Measurements from ENCODE around the gene IST1. TPM values are rescaled to one million over a fixed set of nuclear protein-coding genes. Genes with fewer than 3 reads are reported as not detected.

IST1 gene
- total and polyA plus RNA-seq, 10 donors: 99.0 to 249 (median 213) TPM

- H3K4me1 ChIP-seq: peaks cover 31 to 50% (median 44%) of the 10 kb centered on the region in 6 donors
- WGBS, 5 donors: 30 to 43% (median 41%) methylated on average over 4 of the region's 4 CpGs
- TF ChIP-seq POLR2AphosphoS5 (IDR thresholded peaks at IDR 0.05) (no peak), CTCF (IDR thresholded peaks at IDR 0.05 in 8 of 11, conservative IDR thresholded peaks at IDR 0.05 in 3 of 11) (no peak), POLR2A (IDR thresholded peaks at IDR 0.05) (no peak)
- peak overlapping the region in 4 of 8 donors; percentile 92 to 97 (median 95) for H3K27ac ChIP-seq
- peaks cover 0 to 51% (median 14%) of the 10 kb centered on the region in 6 donors for H3K36me3 ChIP-seq
- H3K27me3 ChIP-seq (replicated peaks in 1 of 7): no peaks in the 10 kb centered on the region
- DNase-seq: no peak
- peak overlapping the region in 1 of 8 donors; percentile 99 for H3K4me3 ChIP-seq
- intact Hi-C loops (cut with DNase I; ENCODE audit: low total_unique reads): no loop called here
- H3K9me3 ChIP-seq: no peaks in the 10 kb centered on the region
Observed at GRCh38 chr16:71880176-71880575, 15.2 kb upstream of the IST1 start.

DNA sequence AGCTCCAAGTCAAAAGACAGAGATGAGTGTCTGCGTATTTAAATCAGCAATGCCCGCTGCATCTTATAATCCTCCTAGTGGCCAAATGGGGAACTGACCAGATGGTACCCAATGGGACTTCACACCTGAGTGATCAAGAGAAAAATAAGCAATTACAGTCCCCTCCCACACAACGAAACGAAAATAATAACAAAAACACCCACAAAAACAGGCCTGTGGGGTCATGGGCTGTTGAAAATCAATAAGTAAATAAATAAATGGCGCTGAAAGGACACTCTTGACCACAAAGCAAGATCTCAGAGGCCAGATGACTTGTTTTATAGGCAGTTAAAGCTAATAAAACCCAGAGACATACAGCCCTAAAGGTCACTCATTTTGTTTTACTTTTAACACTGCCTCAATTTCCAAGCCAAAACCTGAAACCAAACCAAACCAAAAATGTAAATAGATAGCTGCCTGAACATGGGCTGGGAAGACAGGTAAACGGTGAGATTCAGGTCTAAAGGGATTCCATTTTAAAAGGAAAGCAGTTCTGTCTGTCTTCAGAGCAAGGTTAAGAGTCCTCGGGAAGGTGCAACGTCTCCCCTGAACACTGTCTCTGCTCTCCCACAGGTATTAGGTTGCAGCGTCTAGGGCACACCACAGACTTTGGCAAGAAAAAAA, 12.7 kb upstream of the IST1 start:
- Histone ChIP-seq H3K27ac (peak overlapping the region; percentile 78 to 97 (median 92)), H3K27me3 (replicated peaks in 1 of 7) (no peaks in the 10 kb centered on the region), H3K9me3 (no peaks in the 10 kb centered on the region), H3K36me3 (peaks cover 0 to 26% (median 3%) of the 10 kb centered on the region in 6 donors), H3K4me3 (peak overlapping the region; percentile 64 to 99 (median 90)), H3K4me1 (peaks cover 31 to 56% (median 48%) of the 10 kb centered on the region in 6 donors)
- 6 to 11% (median 8%) methylated on average over 9 of the region's 9 CpGs for WGBS, 5 donors
- intact Hi-C loops (cut with DNase I; ENCODE audit: low total_unique reads): no loop called here
- no peak for DNase-seq
- TF ChIP-seq POLR2AphosphoS5 (IDR thresholded peaks at IDR 0.05) (no peak), POLR2A (IDR thresholded peaks at IDR 0.05) (no peak), CTCF (IDR thresholded peaks at IDR 0.05 in 8 of 11, conservative IDR thresholded peaks at IDR 0.05 in 3 of 11) (peak; percentile 88 to 98 (median 94))

- Histone ChIP-seq H3K27me3 (replicated peaks in 1 of 7) (no peaks in the 10 kb centered on the region), H3K4me1 (peaks cover 31 to 56% (median 48%) of the 10 kb centered on the region in 6 donors), H3K36me3 (peaks cover 0 to 22% (median 3%) of the 10 kb centered on the region in 6 donors), H3K27ac (peak overlapping the region; percentile 78 to 97 (median 92)), H3K9me3 (no peaks in the 10 kb centered on the region), H3K4me3 (peak overlapping the region; percentile 64 to 99 (median 90))
- intact Hi-C loops (cut with DNase I; ENCODE audit: low total_unique reads): no loop called here
- peak; percentile 91 for DNase-seq
- 1 to 2% (median 1%) methylated on average over 14 to 46 of the region's 46 CpGs for WGBS, 5 donors
- TF ChIP-seq CTCF (IDR thresholded peaks at IDR 0.05 in 8 of 11, conservative IDR thresholded peaks at IDR 0.05 in 3 of 11) (peak in 4 of 11 experiments; percentile 43 to 65 (median 52)), POLR2AphosphoS5 (IDR thresholded peaks at IDR 0.05) (no peak), POLR2A (IDR thresholded peaks at IDR 0.05) (no peak)
Observed at GRCh38 chr16:71883168-71883848, 12.0 kb upstream of the IST1 start.
